ENCODE results near the gene ABCC12. TPM values are rescaled to one million over a fixed set of nuclear protein-coding genes. Genes with fewer than 3 reads are reported as not detected.

ABCC12 gene
- total RNA-seq, 1 donor from 2014 or later = 0.14 TPM

DNA sequence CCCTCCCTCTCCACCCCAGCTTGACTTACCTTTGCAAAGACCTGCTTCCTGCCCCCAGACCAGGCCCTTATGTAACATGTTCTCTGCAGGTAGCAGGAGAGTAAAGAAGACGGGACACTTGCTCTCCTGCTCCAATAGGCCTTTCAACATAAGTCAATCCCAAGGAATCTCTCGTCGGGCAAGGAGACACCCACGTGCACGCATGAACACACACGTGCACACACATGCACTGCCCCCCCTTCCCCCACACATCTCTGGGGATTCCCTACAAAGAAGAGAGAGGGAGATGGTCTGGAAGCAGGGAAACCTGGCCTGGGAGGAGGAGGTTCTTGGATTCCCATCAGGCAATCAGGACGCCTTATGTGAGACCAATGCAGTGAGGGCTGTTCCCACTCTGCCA is 41.4 kb downstream of the ABCC12 start:
- DNase-seq (ENCODE audit: missing footprints) (no peak), ATAC-seq (no peak)
- intact Hi-C loops (cut with DNase I) = no loop called here

DNA sequence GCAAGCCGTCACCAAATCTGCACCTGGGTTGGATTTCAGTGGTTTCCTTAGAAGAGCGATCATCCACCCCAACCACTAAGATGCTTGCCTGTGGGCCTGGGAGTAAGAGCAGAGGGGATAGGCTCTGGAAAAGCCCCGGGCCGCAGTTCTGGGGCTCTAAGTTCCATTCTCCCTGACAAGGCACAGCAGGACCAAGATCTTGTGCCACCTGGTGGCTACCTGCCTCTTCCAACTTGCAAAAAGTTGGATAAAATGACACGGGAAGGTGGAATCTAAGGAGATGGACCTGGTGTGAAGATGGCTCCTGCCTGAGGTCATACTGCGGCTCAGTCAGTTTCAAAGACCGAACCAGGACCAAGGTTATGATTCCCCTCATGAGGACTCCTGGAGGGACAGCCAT is 42.3 kb downstream of the ABCC12 start:
- intact Hi-C loops (cut with DNase I) = no loop called here
- DNase-seq (ENCODE audit: missing footprints) (no peak), ATAC-seq (no peak)

DNA sequence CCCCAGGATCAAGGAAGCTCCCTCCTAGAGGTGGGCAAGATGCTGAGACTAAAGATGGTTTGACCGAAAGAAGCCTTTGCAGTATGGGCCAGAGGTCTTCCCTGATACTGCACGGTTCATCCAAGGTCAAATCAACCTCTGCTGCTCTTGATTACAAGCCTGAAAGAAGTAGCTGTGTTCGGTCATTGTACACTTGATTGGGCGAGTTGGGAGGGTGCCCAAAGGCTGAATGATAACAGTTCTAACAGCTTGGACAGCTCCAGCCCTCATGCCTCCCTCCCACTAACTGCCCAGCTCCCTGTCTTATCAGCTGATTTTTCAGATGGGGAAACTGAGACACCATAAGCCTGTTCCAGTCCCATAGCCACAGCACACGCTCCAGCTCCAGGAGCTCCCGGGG is 42.8 kb downstream of the ABCC12 start:
- peak; percentile 77 for ATAC-seq
- DNase-seq (ENCODE audit: missing footprints) = no peak
- intact Hi-C loops (cut with DNase I) = no loop called here

DNA sequence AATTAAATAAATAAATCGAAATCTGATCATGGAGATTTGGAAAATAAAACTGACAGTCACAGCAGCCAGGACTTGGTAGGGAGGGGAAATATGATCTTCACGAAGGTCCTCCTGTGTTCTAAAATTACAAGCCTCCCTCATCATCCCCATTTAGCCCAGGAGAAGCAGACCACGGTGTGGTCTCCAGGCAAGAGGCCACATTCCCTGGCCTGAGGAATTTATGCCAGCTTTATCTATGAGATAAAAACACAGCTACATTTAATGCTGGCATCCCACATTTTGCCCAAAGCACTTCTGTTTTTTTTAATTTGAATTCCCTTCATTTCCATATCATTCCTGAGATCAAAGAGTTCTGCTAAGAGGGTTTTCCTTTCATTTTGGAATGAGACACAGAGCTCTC is 43.2 kb downstream of the ABCC12 start:
- ATAC-seq = no peak
- intact Hi-C loops (cut with DNase I) = no loop called here
- no peak for DNase-seq (ENCODE audit: missing footprints)

DNA sequence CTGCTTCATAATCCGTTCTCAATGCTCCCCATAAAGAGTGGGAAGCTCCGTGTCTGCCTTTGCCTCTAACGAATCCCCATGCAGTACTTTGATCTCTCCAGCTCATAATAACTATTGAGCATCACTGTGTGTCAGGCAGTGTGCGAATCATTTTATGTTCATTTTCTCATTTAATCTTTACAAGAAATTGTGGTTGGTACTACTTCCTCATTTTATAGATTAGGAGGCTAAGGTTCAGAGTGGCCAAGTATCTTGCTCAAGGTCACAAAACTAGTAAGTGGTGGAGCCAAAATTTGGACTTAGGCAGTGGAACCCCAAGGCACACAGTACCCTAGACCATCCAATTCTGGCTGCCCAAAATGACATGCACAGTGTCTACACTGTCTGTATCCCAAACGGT is 44.8 kb downstream of the ABCC12 start:
- intact Hi-C loops (cut with DNase I) = no loop called here
- no peak for ATAC-seq
- DNase-seq (ENCODE audit: missing footprints) = no peak

DNA sequence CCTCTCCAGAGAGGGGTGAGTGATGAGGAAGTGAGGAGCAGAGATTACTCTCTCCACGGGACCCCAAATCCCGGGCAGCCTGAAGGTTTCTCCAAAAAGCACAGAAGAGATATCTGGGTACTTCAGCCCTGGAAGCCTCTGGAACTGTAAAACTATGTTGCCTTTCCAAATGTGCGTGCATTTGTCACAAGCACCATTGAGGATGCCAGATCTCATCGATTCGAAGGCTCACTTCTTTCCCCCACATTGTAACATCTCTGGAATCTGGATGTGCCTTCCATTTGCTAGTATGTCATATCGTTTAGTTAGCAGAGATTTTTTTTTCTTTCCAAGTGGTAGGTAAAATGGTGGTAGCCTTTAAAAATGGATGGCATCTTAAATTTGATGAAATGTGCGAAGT is 45.8 kb downstream of the ABCC12 start:
- ATAC-seq (no peak), DNase-seq (ENCODE audit: missing footprints) (no peak)
- intact Hi-C loops (cut with DNase I) = no loop called here

DNA sequence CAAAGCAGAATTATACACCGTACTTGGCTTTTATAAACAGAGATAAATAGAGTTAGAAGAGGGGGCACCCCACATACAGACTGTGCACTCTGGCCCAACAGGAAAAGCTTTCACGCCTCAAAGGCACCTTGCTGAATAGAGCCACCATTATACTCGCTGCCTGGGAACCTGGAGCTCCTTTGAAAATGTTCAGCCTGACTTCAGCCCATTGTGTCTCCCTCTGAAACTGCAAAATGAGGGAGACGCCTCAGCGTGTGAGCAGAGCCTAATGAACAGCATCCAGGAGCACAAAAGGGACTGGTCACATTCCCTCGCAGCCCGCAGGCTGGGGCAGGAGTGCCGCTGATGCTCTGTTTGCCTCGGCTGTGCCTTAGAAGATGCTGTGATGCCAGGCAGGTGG is 46.3 kb downstream of the ABCC12 start:
- no peak for DNase-seq (ENCODE audit: missing footprints)
- no peak for ATAC-seq
- intact Hi-C loops (cut with DNase I) = no loop called here

DNA sequence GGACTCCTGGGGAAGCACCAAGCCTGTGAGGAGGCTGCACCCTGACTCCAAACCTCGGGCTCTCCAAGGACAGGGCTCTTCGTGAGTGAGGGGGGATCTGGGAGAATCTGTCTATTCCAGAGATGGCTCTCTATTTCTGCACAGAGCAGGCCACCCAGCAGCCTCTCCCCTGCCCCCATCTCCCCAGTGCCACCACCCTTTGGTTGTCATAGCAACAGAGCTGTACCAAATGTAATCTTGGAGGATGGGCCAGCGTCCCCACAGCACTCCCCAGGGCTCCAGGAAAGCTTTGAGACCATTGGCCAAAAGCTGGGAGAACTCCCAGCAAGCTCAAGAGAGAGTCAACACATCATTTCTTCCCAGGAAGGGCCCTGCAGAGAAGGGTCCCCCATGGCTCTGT is 49.3 kb downstream of the ABCC12 start:
- no peak for DNase-seq (ENCODE audit: missing footprints)
- ATAC-seq = no peak
- intact Hi-C loops (cut with DNase I) = no loop called here

Other genes starting within 250 kb of the ABCC12 start
- 61.3 TPM for gene LONP2, start 88.3 kb upstream of the ABCC12 start, total RNA-seq
- not detected for gene ABCC11, start 91.5 kb upstream of the ABCC12 start, total RNA-seq
- gene SIAH1, start 229.4 kb upstream of the ABCC12 start, total RNA-seq = 16.1 TPM